Stimulated activated memory B cell treated with anti-CD40 and anti-IgM and Interleukin-4, amounts not matched to agents 10 μg/mL and 1 μg/mL and 100 μg/mL, for 72 hours (primary cell): ENCODE results near the gene KLF14.

Experiments used
- ATAC-seq: fragments of 150-1000 bp; cut with Tn5 transposase; 2 replicates; pipeline ENCODE4 v1.10.0; 2021
- H3K27ac Mint-ChIP-seq: one replicate; pipeline ENCODE4 v1.8.0; 2022; ENCODE audit warnings: mild to moderate bottlenecking, mixed read lengths
- H3K27me3 Mint-ChIP-seq: one replicate; pipeline ENCODE4 v1.8.0; 2022; ENCODE audit warnings: mixed read lengths
- H3K36me3 Mint-ChIP-seq: one replicate; pipeline ENCODE4 v1.8.0; 2022; ENCODE audit warnings: mixed read lengths
- H3K4me1 Mint-ChIP-seq: one replicate; pipeline ENCODE4 v1.8.0; 2022; ENCODE audit warnings: mixed read lengths
- H3K4me3 Mint-ChIP-seq: one replicate; pipeline ENCODE4 v1.8.0; 2022; ENCODE audit warnings: mild to moderate bottlenecking, moderate library complexity, mixed read lengths
- H3K9me3 Mint-ChIP-seq: one replicate; pipeline ENCODE4 v1.8.0; 2022; ENCODE audit warnings: mixed read lengths

KLF14 gene

GRCh38 chr7:130689683-130690082 lies 44.3 kb downstream of the KLF14 start:
- H3K27ac Mint-ChIP-seq = no peak overlapping the region
- no peak for ATAC-seq
- H3K27me3 Mint-ChIP-seq = no peaks in the 10 kb centered on the region
- H3K36me3 Mint-ChIP-seq = no peaks in the 10 kb centered on the region
- H3K4me3 Mint-ChIP-seq = no peak overlapping the region
- H3K9me3 Mint-ChIP-seq = peaks cover 9% of the 10 kb centered on the region
- no peaks in the 10 kb centered on the region for H3K4me1 Mint-ChIP-seq

- ATAC-seq = no peak
- H3K4me3 Mint-ChIP-seq = no peak overlapping the region
- H3K9me3 Mint-ChIP-seq = no peaks in the 10 kb centered on the region
- no peaks in the 10 kb centered on the region for H3K36me3 Mint-ChIP-seq
- no peaks in the 10 kb centered on the region for H3K4me1 Mint-ChIP-seq
- H3K27ac Mint-ChIP-seq = no peak overlapping the region
- H3K27me3 Mint-ChIP-seq = no peaks in the 10 kb centered on the region
Measured at GRCh38 chr7:130683026-130683425, 51.0 kb downstream of the KLF14 start.
